Dermis blood vessel endothelial cell (primary cell): ENCODE results near the gene FAM9C. TPM values are rescaled to one million over a fixed set of nuclear protein-coding genes. Genes with fewer than 3 reads are reported as not detected.
"Not testable (repeated sequence)": the region's sequence is repeated elsewhere in the genome, so short reads cannot be mapped to it uniquely, and the experiment has no call there.

Source experiments
- DNase-seq: peaks from one replicate; pipeline ENCODE4 v3.0.0; 2010
- total RNA-seq: library from RNA; depleted of rRNA; stranded (reverse); fragments of >200 nt; gene quantifications from 2 replicates; pipeline ENCODE4 v1.2.3, GENCODE V29; 2014

FAM9C gene
- 0.05 TPM in 1 of 2 replicates, not detected in the other for total RNA-seq

GRCh38 chrX:13044441-13044840 lies at the start of gene FAM9C:
Gene FAM9C, minus strand, starts transcription at chrX:13044620. Its CDS starts 831 bp downstream, at chrX:13043789.
- DNase-seq, result no peak

GRCh38 chrX:13093529-13094140 lies 49.2 kb upstream of the FAM9C start:
- peak; percentile 56 for DNase-seq

GRCh38 chrX:13092455-13092941 lies 48.1 kb upstream of the FAM9C start:
- DNase-seq, result peak; percentile 42

GRCh38 chrX:13091111-13091765 lies 46.8 kb upstream of the FAM9C start:
- no peak for DNase-seq

- DNase-seq, result peak; percentile 89
Measured at GRCh38 chrX:13090339-13091110, 46.1 kb upstream of the FAM9C start.

GRCh38 chrX:13090027-13090338 lies 45.6 kb upstream of the FAM9C start:
- no peak for DNase-seq

GRCh38 chrX:13088156-13088487 lies 43.7 kb upstream of the FAM9C start:
- DNase-seq, result no peak

GRCh38 chrX:13087322-13088155 lies 43.1 kb upstream of the FAM9C start:
- peak; percentile 87 for DNase-seq

- not testable (repeated sequence) for DNase-seq
Measured at GRCh38 chrX:13086793-13087321, 42.4 kb upstream of the FAM9C start.

GRCh38 chrX:13086076-13086475 lies 41.7 kb upstream of the FAM9C start:
- no peak for DNase-seq

- no peak for DNase-seq
Measured at GRCh38 chrX:13085526-13085925, 41.1 kb upstream of the FAM9C start.

GRCh38 chrX:13084611-13085010 lies 40.2 kb upstream of the FAM9C start:
- DNase-seq, result no peak

GRCh38 chrX:13083755-13084326 lies 39.4 kb upstream of the FAM9C start:
- not testable (repeated sequence) for DNase-seq

- DNase-seq, result no peak
Measured at GRCh38 chrX:13082206-13083065, 38.0 kb upstream of the FAM9C start.

GRCh38 chrX:13081395-13082205 lies 37.2 kb upstream of the FAM9C start:
- DNase-seq, result no peak

GRCh38 chrX:13080128-13080795 lies 35.8 kb upstream of the FAM9C start:
- DNase-seq, result no peak

GRCh38 chrX:13078739-13079444 lies 34.5 kb upstream of the FAM9C start:
- peak; percentile 41 for DNase-seq

- DNase-seq, result peak; percentile 59
Measured at GRCh38 chrX:13077168-13077567, 32.7 kb upstream of the FAM9C start.
